ENCODE results near the gene CAMK2A. TPM values are rescaled to one million over a fixed set of nuclear protein-coding genes. Genes with fewer than 3 reads are reported as not detected.

The CAMK2A gene
- total RNA-seq, 1 experiment from 2014 or later, result not detected

- Mint-ChIP-seq H3K9me3 (ENCODE audit: low read depth, unreplicated experiment) (no peaks in the 10 kb centered on the region), H3K4me3 (ENCODE audit: low read depth, unreplicated experiment) (no peak overlapping the region), H3K36me3 (ENCODE audit: insufficient read depth, unreplicated experiment) (no peaks in the 10 kb centered on the region), H3K27me3 (ENCODE audit: unreplicated experiment) (peaks cover 57% of the 10 kb centered on the region), H3K4me1 (ENCODE audit: low read depth, unreplicated experiment) (no peaks in the 10 kb centered on the region), H3K27ac (ENCODE audit: unreplicated experiment) (no peak overlapping the region)
- CTCF ChIA-PET, result interaction anchor here (1.0 kb wide), 1 partner anchor 43 kb away, joined by 3 read pairs; no protein-coding TSS in a partner anchor
- intact Hi-C loops (cut with micrococcal nuclease; ENCODE audit: unreplicated experiment), result no loop called here
- BruUV-seq (replicated peaks), result no TSS peak
- no peak for DNase-seq
- no peak for TF ChIP-seq CTCF (IDR thresholded peaks at IDR 0.05; ENCODE audit: unreplicated experiment)
Measured at GRCh38 chr5:150177721-150178120, 111.9 kb downstream of the CAMK2A start.

- Mint-ChIP-seq H3K4me3 (ENCODE audit: low read depth, unreplicated experiment) (no peak overlapping the region), H3K4me1 (ENCODE audit: low read depth, unreplicated experiment) (no peaks in the 10 kb centered on the region), H3K27ac (ENCODE audit: unreplicated experiment) (no peak overlapping the region), H3K9me3 (ENCODE audit: low read depth, unreplicated experiment) (no peaks in the 10 kb centered on the region), H3K27me3 (ENCODE audit: unreplicated experiment) (peaks cover 57% of the 10 kb centered on the region), H3K36me3 (ENCODE audit: insufficient read depth, unreplicated experiment) (no peaks in the 10 kb centered on the region)
- intact Hi-C loops (cut with micrococcal nuclease; ENCODE audit: unreplicated experiment), result no loop called here
- TF ChIP-seq CTCF (IDR thresholded peaks at IDR 0.05; ENCODE audit: unreplicated experiment), result no peak
- CTCF ChIA-PET, result interaction anchor here (0.6 kb wide), 1 partner anchor 507 kb away, joined by 3 read pairs; no protein-coding TSS in a partner anchor
- no TSS peak for BruUV-seq (replicated peaks)
- DNase-seq, result no peak
Measured at GRCh38 chr5:150176745-150177477, 112.7 kb downstream of the CAMK2A start.

- Mint-ChIP-seq H3K4me3 (ENCODE audit: low read depth, unreplicated experiment) (no peak overlapping the region), H3K9me3 (ENCODE audit: low read depth, unreplicated experiment) (no peaks in the 10 kb centered on the region), H3K27ac (ENCODE audit: unreplicated experiment) (no peak overlapping the region), H3K27me3 (ENCODE audit: unreplicated experiment) (peaks cover 57% of the 10 kb centered on the region), H3K4me1 (ENCODE audit: low read depth, unreplicated experiment) (no peaks in the 10 kb centered on the region), H3K36me3 (ENCODE audit: insufficient read depth, unreplicated experiment) (no peaks in the 10 kb centered on the region)
- peak; percentile 38 for TF ChIP-seq CTCF (IDR thresholded peaks at IDR 0.05; ENCODE audit: unreplicated experiment)
- peak; percentile 48 for DNase-seq
- no TSS peak for BruUV-seq (replicated peaks)
- CTCF ChIA-PET, result interaction anchor here (0.8 to 0.9 kb wide), 2 partner anchors 176 to 261 kb away, joined by 3 read pairs; no protein-coding TSS in a partner anchor
- intact Hi-C loops (cut with micrococcal nuclease; ENCODE audit: unreplicated experiment), result no loop called here
Measured at GRCh38 chr5:150175536-150175935, 114.0 kb downstream of the CAMK2A start.

GRCh38 chr5:150175076-150175475 is 114.5 kb downstream of the CAMK2A start:
- H3K4me1 Mint-ChIP-seq (ENCODE audit: low read depth, unreplicated experiment), result no peaks in the 10 kb centered on the region
- intact Hi-C loops (cut with micrococcal nuclease; ENCODE audit: unreplicated experiment), result no loop called here
- CTCF ChIA-PET, result interaction anchor here (0.8 kb wide), 1 partner anchor 261 kb away, joined by 3 read pairs; no protein-coding TSS in a partner anchor
- peak; percentile 31 for DNase-seq
- peaks cover 59% of the 10 kb centered on the region for H3K27me3 Mint-ChIP-seq (ENCODE audit: unreplicated experiment)
- BruUV-seq (replicated peaks), result no TSS peak
- no peak for TF ChIP-seq CTCF (IDR thresholded peaks at IDR 0.05; ENCODE audit: unreplicated experiment)
- H3K9me3 Mint-ChIP-seq (ENCODE audit: low read depth, unreplicated experiment), result no peaks in the 10 kb centered on the region
- H3K4me3 Mint-ChIP-seq (ENCODE audit: low read depth, unreplicated experiment), result no peak overlapping the region
- H3K36me3 Mint-ChIP-seq (ENCODE audit: insufficient read depth, unreplicated experiment), result no peaks in the 10 kb centered on the region
- no peak overlapping the region for H3K27ac Mint-ChIP-seq (ENCODE audit: unreplicated experiment)
